C1 segment of cervical spinal cord (tissue), 14 donors: ENCODE measurements around the gene ASTN2.

ENCODE experiments used
- DNase-seq, 14 donors: peaks; one replicate each; lab custom pipeline; 2025; lab: John Stamatoyannopoulos, UW

ASTN2 gene

DNA sequence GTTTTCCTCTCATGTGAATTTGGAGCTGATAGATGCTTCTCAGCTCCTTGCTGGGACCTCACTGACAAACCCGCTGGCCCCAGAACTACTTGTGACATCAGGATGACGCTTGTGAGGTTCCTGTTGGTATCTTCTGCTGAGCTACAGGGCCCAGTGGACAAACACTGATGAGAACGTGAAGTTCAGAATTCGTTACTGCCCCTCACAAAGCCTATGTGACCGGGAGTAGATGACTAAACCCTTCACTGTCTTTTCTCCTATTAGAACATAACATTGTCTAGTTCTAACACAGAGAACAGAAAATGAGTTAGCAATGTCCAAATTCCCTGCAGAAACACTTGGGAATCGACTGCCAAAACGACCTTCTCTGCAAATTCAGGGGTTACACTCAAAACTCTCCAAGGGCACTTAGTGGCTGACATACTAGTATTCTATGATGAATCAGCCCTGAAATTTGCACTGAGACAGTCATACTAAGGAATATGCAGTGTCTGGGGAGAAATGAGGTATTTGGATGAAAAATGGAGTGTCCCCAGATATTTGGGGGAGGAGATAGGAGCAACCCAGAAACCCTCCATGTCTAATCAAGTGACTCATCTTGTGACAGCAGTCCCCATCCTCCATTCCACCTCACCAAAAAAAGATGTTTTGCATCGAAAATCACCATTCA lies 871.0 kb downstream of the ASTN2 start:
- DNase-seq: no peak

DNA sequence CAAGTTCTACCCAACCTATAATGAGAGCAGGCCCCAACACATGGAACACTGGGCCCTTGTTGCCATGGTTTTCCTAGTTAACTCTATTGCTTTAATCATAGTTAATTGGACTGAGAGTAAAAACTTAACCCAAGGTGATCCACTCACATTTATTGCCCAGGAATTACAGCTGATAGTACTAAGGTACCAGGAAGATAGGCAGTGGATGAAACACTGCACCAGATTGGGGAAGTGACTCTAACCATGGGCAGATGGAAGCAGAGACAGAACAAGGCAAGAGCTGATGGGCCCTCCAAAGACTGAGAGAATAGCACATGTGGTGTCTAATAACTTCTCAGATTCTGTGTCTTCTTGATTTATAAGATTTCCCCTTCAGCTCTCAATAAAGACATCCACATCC lies 873.5 kb downstream of the ASTN2 start:
- no peak for DNase-seq

DNA sequence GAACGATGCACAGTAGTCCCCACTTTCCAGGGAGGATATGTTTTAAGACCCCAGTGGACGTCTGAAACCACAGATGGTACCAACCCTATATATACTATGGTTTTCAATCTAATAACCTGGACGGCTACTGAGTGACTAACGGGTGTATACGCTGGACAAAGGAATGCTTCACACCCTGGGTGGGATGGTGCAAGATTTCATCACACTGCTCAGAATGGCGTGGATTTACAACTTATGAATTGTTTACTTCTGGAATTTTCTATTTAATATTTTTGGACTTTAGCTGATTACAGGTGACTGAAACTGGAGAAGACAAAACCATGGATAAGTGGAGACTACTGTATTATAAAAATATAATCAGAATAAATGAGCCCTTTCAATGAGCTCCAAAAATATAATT lies 875.3 kb downstream of the ASTN2 start:
- no peak for DNase-seq

DNA sequence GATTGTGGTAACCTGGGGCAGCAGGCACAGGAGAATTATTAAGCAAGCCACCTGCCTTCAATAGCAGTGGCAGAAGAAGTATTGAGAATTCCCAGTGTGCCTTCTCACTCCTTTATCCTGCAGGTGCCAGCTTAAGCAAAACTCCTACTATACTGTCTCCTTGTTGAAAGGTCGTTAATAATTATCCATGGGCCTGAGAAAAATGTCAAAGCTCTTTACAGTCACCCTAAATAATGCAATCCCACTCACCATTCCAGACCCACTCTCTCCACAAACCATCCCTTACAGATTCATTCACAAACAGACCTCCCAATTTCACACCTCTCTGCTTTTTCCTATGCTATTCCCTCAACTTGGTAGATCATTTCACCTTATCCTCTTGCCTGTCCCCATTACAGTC lies 889.2 kb downstream of the ASTN2 start:
- DNase-seq: no peak

DNA sequence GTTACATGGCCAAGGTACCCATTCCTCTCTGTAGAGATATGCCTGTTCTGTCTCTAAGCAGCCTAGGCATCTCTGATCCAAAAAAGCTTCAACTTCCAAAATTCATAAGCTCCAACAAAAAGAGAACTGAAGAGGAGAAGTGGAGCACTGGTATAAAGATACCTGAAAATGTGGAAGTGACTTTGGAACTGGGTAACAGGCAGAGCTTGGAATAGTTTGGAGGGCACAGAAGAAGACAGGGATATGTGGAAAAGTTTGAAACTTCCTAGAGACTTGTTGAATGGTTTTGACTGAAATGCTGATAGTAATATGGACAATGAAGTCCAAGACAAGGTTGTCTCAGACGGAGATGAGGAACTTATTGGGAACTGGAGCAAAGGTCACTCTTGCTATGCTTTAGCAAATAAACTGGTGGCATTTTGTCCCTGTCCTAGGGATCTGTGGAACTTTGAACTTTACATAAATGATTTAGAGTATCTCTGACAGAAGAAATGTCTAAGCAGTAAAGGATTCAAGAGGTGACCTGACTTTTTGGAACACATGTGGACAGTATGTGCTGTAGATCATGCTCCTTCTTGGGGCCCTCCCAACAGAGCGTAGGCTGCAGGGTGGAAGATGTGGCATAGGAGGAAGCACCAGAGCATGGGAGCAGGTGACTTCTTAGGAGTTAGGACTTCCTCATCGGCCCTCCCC lies 889.9 kb downstream of the ASTN2 start:
- DNase-seq: no peak

DNA sequence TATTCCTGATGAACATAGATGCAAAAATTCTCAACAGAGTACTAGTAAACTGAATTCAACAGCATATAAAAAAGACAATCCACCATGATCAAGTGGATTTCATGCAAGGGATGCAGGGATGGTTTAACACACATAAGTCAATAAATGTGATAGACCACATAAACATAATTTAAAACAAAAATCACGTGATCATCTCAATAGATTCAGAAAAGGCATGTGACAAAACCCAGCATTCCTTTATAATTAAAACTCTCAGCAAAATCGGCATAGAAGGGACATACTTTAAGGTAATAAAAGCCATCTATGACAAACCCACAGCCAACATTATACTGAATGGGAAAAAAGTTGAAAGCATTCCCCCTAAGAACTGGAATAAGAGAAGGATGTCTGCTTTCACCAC lies 894.6 kb downstream of the ASTN2 start:
- DNase-seq: no peak

DNA sequence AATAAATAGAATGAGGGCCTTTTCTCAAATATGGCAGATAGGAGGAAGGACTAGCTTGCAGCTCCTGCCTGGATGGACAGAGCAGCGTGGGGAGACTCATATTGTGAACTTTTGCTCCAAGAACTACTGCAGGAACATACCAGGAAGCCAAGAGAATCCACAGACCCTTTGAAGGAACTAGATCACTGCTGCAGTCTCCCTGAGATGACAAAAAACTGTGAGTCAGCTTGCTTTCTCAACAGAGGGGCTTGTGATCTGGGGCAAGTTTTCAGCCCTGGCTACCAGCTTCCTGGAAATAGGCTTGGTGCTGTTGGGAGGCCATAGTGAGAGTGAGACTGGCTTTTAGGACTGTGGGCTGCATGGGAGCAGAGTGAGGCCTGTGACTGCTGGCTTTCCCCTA lies 898.4 kb downstream of the ASTN2 start:
- DNase-seq: no peak

DNA sequence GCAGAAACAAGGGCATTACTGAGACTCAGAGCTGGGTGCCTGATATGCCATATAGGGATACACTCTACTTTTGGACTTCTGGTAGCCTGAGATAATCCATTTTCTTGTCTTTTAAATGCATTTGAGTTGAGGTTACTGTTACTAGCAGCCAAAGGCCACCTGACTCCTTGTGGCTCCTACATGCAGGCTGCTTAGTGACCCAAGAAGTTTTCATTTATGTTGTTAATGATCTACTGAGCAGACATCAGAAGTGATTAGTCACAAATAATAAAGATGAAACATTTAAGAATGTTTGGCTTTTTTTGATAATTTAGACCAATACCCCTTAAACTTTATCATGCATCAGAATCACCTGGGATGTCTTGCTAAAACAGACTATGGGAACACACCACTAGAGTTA lies 899.3 kb downstream of the ASTN2 start:
- no peak for DNase-seq

DNA sequence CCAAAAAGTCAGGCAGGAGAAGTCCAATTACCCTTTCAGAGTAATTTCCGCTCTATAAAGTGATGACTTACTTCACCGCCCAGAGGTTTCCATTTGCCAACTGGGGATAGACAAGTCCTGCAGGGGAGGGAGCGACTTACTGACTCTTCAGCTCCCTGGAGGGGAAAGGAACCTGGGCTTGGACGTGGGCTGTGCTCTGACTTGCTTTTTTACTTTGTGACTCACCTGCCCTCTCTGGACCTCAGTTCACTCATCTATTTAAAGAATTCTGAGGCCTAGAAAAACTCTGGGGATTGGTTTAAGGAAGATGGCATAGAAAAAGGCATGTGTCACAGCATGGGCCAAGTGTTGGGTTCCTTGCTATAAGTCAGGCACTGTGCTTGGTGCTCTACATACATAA lies 908.2 kb downstream of the ASTN2 start:
- no peak for DNase-seq

DNA sequence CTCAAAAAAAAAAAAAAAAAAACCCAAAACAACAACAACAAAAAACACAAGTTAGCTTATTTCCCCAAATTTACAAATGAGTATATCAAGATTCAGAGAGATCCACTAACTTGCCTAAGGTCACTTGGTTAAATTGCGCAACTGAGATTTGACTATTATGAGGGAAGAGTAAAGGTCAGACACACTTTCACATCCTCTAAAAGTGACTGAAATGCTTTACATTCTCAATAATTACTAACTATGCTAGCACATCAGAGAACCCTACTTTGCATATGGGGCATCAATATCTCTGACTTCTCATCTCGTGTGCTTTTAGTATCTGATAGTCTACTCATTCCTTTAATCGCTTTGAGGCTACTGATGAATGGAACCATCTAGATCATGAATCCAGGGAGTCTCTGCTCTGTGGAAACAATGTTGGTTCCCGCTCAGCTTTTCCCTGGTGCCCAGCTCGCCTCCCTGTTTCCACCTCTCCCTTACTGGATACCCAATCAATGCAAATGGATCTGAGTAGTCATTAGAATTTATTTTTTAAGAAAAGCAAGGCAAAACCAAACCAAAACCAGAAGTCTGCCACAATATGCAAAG lies 909.9 kb downstream of the ASTN2 start:
- no peak for DNase-seq

DNA sequence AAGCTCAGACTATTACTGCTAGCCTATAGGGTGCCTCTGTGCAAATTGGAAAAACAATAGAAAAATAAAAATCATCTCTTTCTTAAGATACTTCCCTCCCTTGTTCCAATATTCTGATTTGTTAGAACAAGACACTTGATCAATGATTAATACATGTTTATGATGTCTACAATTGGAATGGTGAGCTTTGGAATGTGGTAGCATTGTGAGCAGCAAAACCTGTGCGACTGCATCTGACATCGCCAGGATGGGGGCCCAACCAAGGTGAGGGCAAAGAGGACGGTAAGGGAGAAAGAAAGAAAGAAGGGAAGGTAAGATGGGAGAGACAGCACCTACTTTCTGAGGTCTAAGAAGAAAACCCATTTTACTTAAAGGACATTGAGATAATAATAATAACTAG lies 910.8 kb downstream of the ASTN2 start:
- no peak for DNase-seq

DNA sequence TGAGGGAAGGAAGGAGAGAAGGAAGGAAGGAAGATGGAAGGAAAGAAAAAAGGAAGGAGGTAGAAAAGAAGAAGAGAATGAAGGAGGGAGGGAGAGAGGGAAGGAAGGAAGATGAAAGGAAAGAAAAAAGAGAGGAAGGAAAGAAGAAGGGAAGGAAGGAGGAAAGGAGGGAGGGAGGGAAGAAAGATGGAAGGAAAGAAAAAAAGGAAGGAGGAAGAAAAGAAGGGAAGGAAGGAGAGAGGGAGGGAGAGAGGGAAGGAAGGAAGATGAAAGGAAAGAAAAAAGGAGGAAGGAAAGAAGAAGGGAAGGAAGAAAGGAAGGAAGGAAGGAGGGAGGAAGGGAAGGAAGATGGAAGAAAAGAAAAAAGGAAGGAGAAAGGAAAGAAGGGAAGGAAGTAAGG lies 912.1 kb downstream of the ASTN2 start:
- no peak for DNase-seq

DNA sequence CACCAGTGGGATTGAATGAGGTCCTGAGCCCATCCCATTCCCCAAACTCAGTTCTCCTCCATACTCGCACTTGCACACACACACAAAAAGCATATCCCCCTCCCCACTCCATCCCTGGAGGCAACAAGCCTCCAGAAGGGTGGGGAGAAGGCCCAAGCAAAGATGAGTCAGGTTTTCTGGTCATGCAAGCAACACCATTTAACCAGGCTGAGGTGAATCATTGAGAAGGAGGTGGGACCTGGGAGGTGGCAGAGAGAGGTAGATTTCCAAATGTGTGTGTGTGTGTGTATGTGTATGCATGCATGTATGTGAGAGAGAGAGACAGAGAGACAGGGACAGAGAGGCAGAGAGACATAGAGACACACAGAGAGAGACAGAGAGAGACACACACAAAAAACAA lies 913.0 kb downstream of the ASTN2 start:
- no peak for DNase-seq

DNA sequence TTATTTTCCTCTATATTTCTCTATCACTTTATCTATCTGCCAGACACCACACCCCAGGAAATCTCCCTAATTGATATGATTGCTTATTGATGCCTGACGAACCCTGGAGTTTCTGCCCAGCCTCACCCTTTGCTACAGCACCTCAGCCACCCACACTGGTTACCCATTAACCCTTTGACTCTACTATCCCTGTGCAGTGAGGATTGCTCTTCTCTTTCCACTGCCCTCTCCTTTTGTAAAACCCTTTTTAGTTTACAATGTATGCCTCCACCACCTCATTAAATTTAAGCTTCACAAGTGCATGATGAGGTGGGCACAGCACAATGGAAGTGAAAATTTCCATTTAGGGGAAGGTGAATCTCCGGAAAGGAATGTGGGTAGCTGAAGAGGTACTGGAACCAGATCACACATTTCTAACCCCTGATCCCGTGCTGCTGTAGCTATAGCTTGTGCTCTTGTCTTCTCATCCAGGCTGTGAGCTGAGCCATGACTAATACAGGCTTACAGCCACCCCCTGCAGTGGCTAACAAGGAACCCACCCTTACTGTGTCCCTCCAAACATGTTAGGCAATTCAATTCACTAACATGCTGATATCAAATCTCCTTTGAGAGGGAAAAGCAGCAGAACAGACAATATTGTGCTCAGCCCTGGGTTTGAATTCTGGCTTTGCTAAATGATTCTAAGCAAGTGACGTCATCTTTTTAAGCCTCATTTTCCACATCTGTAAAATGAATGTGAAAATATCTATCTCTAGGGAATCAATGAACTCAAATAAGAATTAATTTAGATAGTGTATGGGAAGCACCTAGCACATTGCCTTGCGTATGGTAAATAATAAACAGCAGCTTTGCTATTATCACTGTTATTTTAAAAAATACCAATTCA lies 914.6 kb downstream of the ASTN2 start:
- DNase-seq: no peak

DNA sequence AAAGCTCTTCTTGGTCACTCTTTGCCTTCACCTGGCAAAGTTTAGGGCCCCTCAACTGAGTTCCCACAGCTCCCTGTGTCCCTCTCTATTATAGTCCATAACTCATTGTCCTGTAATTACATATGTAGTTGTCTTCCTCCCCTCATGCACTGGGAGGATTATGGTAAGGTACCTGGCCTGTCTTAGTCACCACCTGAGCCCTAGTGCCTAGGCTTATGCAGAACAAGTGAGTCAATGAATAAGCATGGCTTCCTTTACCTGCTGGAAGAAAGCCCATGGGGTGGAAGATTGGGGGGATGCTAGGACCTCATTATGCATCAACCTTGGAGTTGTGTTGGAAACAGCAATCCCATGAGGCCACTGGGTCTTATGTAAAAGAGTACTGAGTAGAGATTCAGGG lies 915.4 kb downstream of the ASTN2 start:
- no peak for DNase-seq

DNA sequence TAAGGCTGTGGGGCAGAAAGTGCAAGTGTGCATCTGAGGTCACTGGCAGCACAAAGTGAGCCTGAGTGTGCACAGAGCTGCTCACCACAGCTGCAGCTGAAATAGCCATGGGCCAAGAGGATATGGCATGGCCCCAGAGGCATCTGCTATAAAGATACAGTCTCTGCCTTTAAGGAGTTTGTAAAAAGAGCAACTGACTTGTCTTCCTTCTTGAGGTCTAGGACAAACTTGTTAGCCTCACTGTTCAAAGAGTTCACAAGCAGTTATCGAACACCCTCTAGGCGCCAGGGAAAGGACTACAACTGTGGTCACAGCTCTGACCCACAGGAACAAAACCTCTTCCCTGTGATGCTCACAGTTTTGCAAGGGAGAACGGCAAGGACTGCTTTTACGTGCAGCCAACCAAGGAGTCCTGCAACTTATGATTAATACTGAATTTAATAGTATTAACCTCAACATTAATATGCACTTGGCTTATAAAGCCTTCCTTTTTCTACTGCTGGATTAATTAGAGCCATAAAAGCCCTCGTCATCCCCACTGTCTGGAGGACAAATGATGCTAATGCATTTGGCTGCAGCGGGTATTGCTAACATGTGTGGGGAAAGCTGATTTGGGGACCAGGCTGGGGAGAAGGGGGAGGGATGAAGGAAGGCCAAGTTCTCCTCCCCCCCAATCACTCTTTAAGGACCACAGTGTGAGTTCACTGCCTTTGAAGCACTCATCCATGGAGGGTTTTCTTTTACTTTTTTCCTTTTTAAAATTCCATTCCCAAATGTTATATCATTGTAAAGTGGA lies 917.6 kb downstream of the ASTN2 start:
- DNase-seq: no peak

DNA sequence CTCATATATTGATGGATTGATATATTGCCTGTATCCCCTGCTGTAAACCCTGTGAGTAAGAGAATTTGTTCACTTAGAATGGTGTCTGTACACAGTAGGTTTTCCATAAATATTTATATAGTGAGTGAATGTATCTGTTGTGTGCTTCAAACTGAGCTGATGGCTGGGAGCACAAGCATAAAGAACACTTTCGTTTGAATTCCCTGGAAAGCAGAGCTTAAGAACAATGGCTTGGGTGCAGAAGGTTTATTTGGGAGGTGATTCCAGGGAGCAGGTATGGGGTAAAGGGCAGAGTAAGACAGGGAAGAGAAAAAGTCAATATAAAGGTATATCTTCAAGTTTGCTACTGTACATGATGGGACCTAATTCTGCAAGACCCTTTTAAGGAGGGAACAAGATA lies 918.7 kb downstream of the ASTN2 start:
- DNase-seq: no peak

DNA sequence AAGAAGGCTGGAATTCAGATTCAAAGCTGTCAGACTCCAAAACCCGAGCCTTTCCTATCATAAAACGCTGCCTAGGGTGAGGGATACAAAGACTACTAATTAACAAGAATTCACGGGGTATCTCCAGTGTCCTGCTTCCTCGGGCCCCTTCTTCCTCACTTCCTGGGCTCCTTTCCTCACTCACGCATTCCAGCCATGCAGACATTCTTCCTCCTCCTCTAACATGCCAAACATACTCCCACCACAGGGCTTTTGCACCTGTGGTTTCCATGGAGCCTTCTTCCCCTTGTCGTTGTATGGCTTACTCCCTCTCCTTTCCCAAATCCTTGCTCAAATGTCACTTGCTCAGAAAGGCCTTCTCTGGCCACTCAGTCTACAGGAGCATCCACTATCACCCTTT lies 919.1 kb downstream of the ASTN2 start:
- DNase-seq: no peak

DNA sequence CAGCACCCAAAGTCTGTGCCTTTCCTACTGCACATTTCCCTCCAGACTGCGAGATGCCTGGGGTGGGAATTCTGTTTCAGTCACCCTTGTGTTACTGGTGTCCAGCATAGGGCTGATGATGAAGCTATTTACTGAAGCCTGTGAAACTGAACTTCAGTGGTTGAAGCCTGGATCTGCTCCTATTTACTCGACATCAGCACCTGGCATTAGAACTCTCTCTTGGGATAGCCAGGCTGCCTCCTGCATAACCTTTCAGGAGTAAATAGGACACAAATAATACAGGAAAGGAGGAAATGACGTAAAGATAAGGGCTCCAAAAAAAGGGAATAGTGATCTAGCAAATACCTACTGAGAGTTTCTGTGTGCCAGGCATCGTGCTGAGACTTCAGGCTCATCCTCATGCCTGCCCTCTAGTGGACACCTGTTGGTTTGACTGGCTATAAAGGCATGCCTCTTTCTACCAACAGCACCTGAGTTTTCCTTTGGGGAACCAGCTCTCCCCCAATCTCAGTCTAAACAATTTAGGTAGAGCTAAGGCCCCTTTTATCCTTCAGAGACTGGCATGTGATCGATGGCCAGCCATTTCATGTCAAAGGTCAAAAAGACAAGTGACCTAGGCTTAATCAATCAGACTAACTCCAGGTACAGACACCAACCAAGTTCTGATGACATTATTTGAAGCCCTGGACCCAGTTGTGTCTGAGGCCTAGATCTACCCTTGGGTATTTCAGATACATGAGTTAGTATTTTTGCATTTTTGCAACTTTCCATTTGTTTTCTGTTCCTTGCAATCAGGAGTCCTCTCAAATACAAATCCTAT lies 919.8 kb downstream of the ASTN2 start:
- DNase-seq: no peak

DNA sequence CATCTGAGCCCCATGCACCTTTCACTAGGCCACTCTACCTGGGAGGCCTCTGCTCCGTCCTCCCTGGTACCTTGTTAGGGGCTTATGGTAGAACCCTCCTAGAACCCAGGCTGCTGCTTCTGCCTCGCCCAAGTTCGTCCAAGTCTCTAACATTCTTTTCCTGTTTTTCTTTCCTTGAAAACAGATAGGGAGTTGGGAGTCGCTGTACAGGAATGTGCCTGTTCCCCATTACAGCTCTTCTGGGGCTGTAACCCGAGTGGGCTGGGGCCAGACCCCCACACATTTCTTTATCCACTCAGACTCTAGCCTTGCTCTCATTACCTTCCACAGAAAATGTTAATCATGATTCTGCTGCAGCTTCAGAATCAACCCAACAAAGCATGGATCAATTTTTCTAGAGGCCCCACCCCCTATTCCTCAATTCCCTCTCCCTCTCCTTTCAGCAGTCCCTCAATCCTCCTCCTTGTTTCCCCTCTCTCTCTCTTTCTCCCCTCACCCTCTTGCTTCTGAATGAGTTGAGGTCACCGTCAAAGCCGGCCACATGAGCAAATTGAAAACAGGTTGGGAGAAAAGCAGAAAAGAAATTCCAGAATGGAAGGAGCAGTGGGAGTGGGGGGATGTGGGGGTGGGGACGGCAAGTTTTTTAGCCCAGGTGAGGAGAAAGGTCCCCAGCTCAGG lies 921.5 kb downstream of the ASTN2 start:
- DNase-seq: no peak
